Esophagus muscularis mucosa (tissue), 4 donors: ENCODE data around the gene IRF2BP2.

ENCODE experiments used
- EP300 ChIP-seq: sonication (generic); formaldehyde crosslinking; IDR thresholded peaks from one replicate; pipeline ENCODE4 v1.6.1; 2017; ENCODE audit warnings: antibody characterized with exemption
- POLR2A ChIP-seq: fragments of 450-650 bp; IDR thresholded peaks from one replicate; pipeline ENCODE4 v1.6.1; 2017; ENCODE audit warnings: antibody characterized with exemption, moderate library complexity, mild to moderate bottlenecking, low read depth
- TF ChIP-seq, protein P1 (sequence below), 3 experiments: fragments of 200-600 bp in 2 of 3; fragments of 450-650 bp in 1 of 3; sonication (generic) in 2 of 3; IDR thresholded peaks; one replicate each; pipeline ENCODE4 v1.5.1; 2017 to 2019; ENCODE audit warnings: antibody characterized with exemption in 3 of 3, mild to moderate bottlenecking in 2 of 3, moderate library complexity in 1 of 3

DNA sequence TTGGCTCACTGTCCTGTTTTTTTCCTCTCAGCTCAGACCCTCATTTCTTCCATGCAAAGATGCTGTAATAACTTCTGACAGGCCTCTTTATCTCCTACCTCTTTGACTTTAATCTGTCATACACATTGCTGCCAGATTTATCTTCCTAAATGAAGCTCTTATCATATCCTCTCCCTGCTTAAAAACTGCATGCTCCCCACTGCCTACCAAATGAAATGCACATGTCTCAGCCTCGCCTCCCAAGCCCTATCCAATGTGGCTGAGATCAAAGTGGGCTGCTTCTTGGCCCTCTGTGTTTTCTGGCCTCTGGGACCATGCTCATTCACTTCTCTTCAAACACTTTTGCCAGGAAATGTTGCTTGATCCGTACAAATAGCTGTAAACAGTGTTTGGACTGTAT lies 38.3 kb downstream of the IRF2BP2 start:
- TF ChIP-seq, protein P1, sequence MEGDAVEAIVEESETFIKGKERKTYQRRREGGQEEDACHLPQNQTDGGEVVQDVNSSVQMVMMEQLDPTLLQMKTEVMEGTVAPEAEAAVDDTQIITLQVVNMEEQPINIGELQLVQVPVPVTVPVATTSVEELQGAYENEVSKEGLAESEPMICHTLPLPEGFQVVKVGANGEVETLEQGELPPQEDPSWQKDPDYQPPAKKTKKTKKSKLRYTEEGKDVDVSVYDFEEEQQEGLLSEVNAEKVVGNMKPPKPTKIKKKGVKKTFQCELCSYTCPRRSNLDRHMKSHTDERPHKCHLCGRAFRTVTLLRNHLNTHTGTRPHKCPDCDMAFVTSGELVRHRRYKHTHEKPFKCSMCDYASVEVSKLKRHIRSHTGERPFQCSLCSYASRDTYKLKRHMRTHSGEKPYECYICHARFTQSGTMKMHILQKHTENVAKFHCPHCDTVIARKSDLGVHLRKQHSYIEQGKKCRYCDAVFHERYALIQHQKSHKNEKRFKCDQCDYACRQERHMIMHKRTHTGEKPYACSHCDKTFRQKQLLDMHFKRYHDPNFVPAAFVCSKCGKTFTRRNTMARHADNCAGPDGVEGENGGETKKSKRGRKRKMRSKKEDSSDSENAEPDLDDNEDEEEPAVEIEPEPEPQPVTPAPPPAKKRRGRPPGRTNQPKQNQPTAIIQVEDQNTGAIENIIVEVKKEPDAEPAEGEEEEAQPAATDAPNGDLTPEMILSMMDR (IDR thresholded peaks at IDR 0.05), result no peak
- TF ChIP-seq POLR2A (no peak), EP300 (no peak)
